Measurements from ENCODE around the gene LYPD6B.

GRCh38 chr2:149006883-149007543, 31.5 kb upstream of the LYPD6B start:
- TF ChIP-seq, protein P1, sequence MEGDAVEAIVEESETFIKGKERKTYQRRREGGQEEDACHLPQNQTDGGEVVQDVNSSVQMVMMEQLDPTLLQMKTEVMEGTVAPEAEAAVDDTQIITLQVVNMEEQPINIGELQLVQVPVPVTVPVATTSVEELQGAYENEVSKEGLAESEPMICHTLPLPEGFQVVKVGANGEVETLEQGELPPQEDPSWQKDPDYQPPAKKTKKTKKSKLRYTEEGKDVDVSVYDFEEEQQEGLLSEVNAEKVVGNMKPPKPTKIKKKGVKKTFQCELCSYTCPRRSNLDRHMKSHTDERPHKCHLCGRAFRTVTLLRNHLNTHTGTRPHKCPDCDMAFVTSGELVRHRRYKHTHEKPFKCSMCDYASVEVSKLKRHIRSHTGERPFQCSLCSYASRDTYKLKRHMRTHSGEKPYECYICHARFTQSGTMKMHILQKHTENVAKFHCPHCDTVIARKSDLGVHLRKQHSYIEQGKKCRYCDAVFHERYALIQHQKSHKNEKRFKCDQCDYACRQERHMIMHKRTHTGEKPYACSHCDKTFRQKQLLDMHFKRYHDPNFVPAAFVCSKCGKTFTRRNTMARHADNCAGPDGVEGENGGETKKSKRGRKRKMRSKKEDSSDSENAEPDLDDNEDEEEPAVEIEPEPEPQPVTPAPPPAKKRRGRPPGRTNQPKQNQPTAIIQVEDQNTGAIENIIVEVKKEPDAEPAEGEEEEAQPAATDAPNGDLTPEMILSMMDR (IDR thresholded peaks at IDR 0.05; ENCODE audit: low read length), result no peak
- TF ChIP-seq EZH2 (optimal IDR thresholded peaks at IDR 0.05; ENCODE audit: low read depth, low read length) (no peak), EZH2phosphoT487 (IDR thresholded peaks at IDR 0.05; ENCODE audit: low read length) (no peak)
